PC-9 (cell line): ENCODE data around the gene CREBBP. TPM values are rescaled to one million over a fixed set of nuclear protein-coding genes. Genes with fewer than 3 reads are reported as not detected.

Source experiments
- BruUV-seq: library from RNA; stranded (reverse); fragments of 400-500 nt; replicated peaks from 2 replicates; lab custom pipeline; 2021; lab: Mats Ljungman, UMichigan
- CTCF ChIA-PET: fragments of 300-600 bp; sonication (Branson Sonifier 250); formaldehyde crosslinking; loops from one replicate; lab custom pipeline; 2022; ENCODE audit warnings: antibody characterized with exemption; lab: Charles Lee
- POLR2A ChIA-PET: fragments of 300-600 bp; sonication (Branson Sonifier 250); formaldehyde crosslinking; loops from one replicate; lab custom pipeline; 2022; ENCODE audit warnings: antibody characterized with exemption; ENCODE audit not compliant: unreplicated experiment; lab: Charles Lee
- DNase-seq, 2 experiments: peaks; one replicate each; pipeline versions ENCODE4 v3.0.0 to v3.0.0-alpha.2; 2015 to 2022; ENCODE audit warnings: mixed read lengths in 1 of 2
- H2AFZ ChIP-seq: fragments of 200-600 bp; sonication (generic); 2 replicates; pipeline ENCODE4 v1.8.1; 2017; ENCODE audit warnings: antibody characterized with exemption
- H3F3A ChIP-seq: fragments of 200-600 bp; sonication (generic); 2 replicates; pipeline ENCODE4 v1.8.1; 2017; ENCODE audit warnings: antibody characterized with exemption, mild to moderate bottlenecking, low read depth; ENCODE audit not compliant: insufficient read depth
- H3K27ac ChIP-seq: fragments of 200-600 bp; sonication (generic); 2 replicates; pipeline ENCODE4 v1.6.1; 2016; ENCODE audit warnings: mixed run types
- H3K27me3 ChIP-seq: fragments of 200-600 bp; sonication (generic); 2 replicates; pipeline ENCODE4 v1.6.1; 2016; ENCODE audit warnings: low read depth, mixed run types; ENCODE audit not compliant: insufficient read depth
- H3K36me3 ChIP-seq: fragments of 200-600 bp; sonication (generic); 2 replicates; pipeline ENCODE4 v1.6.1; 2016; ENCODE audit warnings: low read depth, mixed run types
- H3K4me1 ChIP-seq: fragments of 200-600 bp; sonication (generic); replicated peaks from 2 replicates; pipeline ENCODE4 v1.6.1; 2016; ENCODE audit warnings: mixed run types; ENCODE audit not compliant: insufficient read depth
- H3K4me2 ChIP-seq: fragments of 200-600 bp; sonication (generic); 2 replicates; pipeline ENCODE4 v1.6.1; 2017; ENCODE audit warnings: mixed run types
- H3K4me3 ChIP-seq: fragments of 200-600 bp; sonication (generic); 2 replicates; pipeline ENCODE4 v1.6.1; 2016; ENCODE audit warnings: mixed run types
- H3K79me2 ChIP-seq: fragments of 200-600 bp; sonication (generic); 2 replicates; pipeline ENCODE4 v1.6.1; 2017; ENCODE audit warnings: low read depth, mixed run types
- H3K9me2 ChIP-seq: fragments of 200-600 bp; sonication (generic); 2 replicates; pipeline ENCODE4 v1.8.1; 2017; ENCODE audit warnings: mild to moderate bottlenecking; ENCODE audit not compliant: insufficient read depth
- H3K9me3 ChIP-seq: fragments of 200-600 bp; sonication (generic); 2 replicates; pipeline ENCODE4 v1.8.1; 2016; ENCODE audit warnings: low read depth; ENCODE audit not compliant: insufficient read depth
- H4K20me1 ChIP-seq: fragments of 200-600 bp; sonication (generic); 2 replicates; pipeline ENCODE4 v1.8.1; 2017; ENCODE audit not compliant: insufficient read depth
- EZH2 ChIP-seq: fragments of 200-600 bp; sonication (generic); IDR thresholded peaks from 2 replicates; pipeline ENCODE4 v1.8.0; 2017; ENCODE audit warnings: antibody characterized with exemption, low read depth
- intact Hi-C: fragments of 100-400 bp; cut with micrococcal nuclease; formaldehyde crosslinking; loops from one replicate; pipeline ENCODE4 v1.10.0; 2022; ENCODE audit not compliant: unreplicated experiment
- total RNA-seq: library from RNA; stranded (reverse); gene quantifications from 2 replicates; pipeline ENCODE4 v1.2.3, GENCODE V29; 2021
- TF ChIP-seq, protein P1 (sequence below): fragments of 200-600 bp; sonication (generic); conservative IDR thresholded peaks from 2 replicates; pipeline ENCODE4 v1.6.1; 2017; ENCODE audit warnings: mixed run types, antibody characterized with exemption, mild to moderate bottlenecking, moderate library complexity

Gene CREBBP
- total RNA-seq, 1 experiment from 2014 or later, result 74.9 TPM

DNA sequence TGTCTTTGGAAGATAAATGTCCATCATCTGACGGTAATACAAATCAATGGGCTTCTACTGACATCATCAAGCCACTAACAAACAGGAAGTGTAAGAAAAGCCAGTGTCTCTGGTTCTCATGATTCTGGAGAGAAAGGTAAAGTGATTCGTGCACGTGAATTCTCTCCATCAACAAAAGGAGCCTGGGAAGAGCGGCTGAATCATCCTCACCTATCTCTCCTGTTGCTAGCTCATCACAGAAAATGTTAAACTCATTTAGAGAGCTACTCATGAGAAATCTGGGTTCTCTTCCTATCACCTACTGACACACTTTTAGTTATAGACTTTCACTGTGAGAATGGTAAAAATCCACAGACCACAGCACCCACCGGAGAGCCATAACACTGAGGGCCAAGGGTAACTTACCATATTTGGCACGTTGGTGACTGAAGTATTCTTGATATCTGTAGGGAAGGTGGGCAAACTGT is 70.3 kb downstream of the CREBBP start:
- Histone ChIP-seq H3K4me3 (no peak overlapping the region), H3K36me3 (no peaks in the 10 kb centered on the region), H3K9me2 (no peaks in the 10 kb centered on the region), H4K20me1 (peaks cover 80% of the 10 kb centered on the region), H3K9me3 (no peaks in the 10 kb centered on the region), H2AFZ (no peak overlapping the region), H3K27me3 (no peaks in the 10 kb centered on the region), H3K27ac (no peak overlapping the region), H3K79me2 (peaks cover 61% of the 10 kb centered on the region), H3F3A (peaks cover 7% of the 10 kb centered on the region; the same call in 1 of the 2 replicates), H3K4me2 (no peak overlapping the region), H3K4me1 (no peaks in the 10 kb centered on the region)
- no TSS peak for BruUV-seq
- intact Hi-C loops, result loop anchor here (10.0 kb wide), 1 partner anchor 445 kb away; no protein-coding TSS in a partner anchor
- POLR2A ChIA-PET, result no interaction called here
- CTCF ChIA-PET, result no interaction called here
- no peak for DNase-seq
- TF ChIP-seq, protein P1, sequence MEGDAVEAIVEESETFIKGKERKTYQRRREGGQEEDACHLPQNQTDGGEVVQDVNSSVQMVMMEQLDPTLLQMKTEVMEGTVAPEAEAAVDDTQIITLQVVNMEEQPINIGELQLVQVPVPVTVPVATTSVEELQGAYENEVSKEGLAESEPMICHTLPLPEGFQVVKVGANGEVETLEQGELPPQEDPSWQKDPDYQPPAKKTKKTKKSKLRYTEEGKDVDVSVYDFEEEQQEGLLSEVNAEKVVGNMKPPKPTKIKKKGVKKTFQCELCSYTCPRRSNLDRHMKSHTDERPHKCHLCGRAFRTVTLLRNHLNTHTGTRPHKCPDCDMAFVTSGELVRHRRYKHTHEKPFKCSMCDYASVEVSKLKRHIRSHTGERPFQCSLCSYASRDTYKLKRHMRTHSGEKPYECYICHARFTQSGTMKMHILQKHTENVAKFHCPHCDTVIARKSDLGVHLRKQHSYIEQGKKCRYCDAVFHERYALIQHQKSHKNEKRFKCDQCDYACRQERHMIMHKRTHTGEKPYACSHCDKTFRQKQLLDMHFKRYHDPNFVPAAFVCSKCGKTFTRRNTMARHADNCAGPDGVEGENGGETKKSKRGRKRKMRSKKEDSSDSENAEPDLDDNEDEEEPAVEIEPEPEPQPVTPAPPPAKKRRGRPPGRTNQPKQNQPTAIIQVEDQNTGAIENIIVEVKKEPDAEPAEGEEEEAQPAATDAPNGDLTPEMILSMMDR, result no peak
- no peak for TF ChIP-seq EZH2

- no peak for TF ChIP-seq EZH2
- TF ChIP-seq, protein P1, result no peak
- peaks cover 74% of the 10 kb centered on the region for H4K20me1 ChIP-seq
Measured at GRCh38 chr16:3808308-3809063, 72.0 kb downstream of the CREBBP start.

GRCh38 chr16:3807425-3808123 is 72.9 kb downstream of the CREBBP start:
- Histone ChIP-seq H2AFZ (no peak overlapping the region), H3K9me3 (no peaks in the 10 kb centered on the region), H3K79me2 (peaks cover 60% of the 10 kb centered on the region), H3K36me3 (no peaks in the 10 kb centered on the region), H3K9me2 (no peaks in the 10 kb centered on the region), H3K27ac (no peak overlapping the region), H3K4me2 (no peak overlapping the region), H3K4me3 (no peak overlapping the region), H3K4me1 (no peaks in the 10 kb centered on the region), H4K20me1 (peaks cover 69% of the 10 kb centered on the region), H3F3A (peaks cover 9% of the 10 kb centered on the region; the same call in 1 of the 2 replicates), H3K27me3 (no peaks in the 10 kb centered on the region)
- BruUV-seq, result no TSS peak
- no peak for DNase-seq
- POLR2A ChIA-PET, result no interaction called here
- CTCF ChIA-PET, result no interaction called here
- intact Hi-C loops, result no loop called here
- TF ChIP-seq, protein P1, result no peak
- no peak for TF ChIP-seq EZH2

More at GRCh38 chr16:3808308-3809063, 72.0 kb downstream of the CREBBP start:
- intact Hi-C loops, result no loop called here
- Histone ChIP-seq H3K4me2 (no peak overlapping the region), H3K27me3 (no peaks in the 10 kb centered on the region), H3K36me3 (no peaks in the 10 kb centered on the region), H3K4me3 (no peak overlapping the region), H3K79me2 (peaks cover 63% of the 10 kb centered on the region), H3K9me3 (no peaks in the 10 kb centered on the region), H2AFZ (no peak overlapping the region), H3K27ac (no peak overlapping the region), H3F3A (peaks cover 11% of the 10 kb centered on the region; the same call in 1 of the 2 replicates), H3K4me1 (no peaks in the 10 kb centered on the region), H3K9me2 (no peaks in the 10 kb centered on the region)
- no peak for DNase-seq
- CTCF ChIA-PET, result no interaction called here
- BruUV-seq, result no TSS peak
- POLR2A ChIA-PET, result no interaction called here
